Dermis microvascular lymphatic vessel endothelial cell (primary cell): Measurements from ENCODE around the gene STPG4. TPM values are rescaled to one million over a fixed set of nuclear protein-coding genes. Genes with fewer than 3 reads are reported as not detected.
"Not testable (repeated sequence)": the region's sequence is repeated elsewhere in the genome, so short reads cannot be mapped to it uniquely, and the experiment has no call there.

Experiments used
- DNase-seq, 2 donors: peaks; one replicate each; pipeline versions ENCODE4 v3.0.0 to v3.0.0-alpha.2; 2010; ENCODE audit warnings: low read depth in 2 of 2
- total RNA-seq: library from RNA; depleted of rRNA; stranded (reverse); fragments of >200 nt; gene quantifications from 2 replicates; pipeline ENCODE4 v1.2.1, GENCODE V29; 2014

Gene STPG4
- total RNA-seq, 1 donor from 2014 or later: under 0.01 TPM

DNA sequence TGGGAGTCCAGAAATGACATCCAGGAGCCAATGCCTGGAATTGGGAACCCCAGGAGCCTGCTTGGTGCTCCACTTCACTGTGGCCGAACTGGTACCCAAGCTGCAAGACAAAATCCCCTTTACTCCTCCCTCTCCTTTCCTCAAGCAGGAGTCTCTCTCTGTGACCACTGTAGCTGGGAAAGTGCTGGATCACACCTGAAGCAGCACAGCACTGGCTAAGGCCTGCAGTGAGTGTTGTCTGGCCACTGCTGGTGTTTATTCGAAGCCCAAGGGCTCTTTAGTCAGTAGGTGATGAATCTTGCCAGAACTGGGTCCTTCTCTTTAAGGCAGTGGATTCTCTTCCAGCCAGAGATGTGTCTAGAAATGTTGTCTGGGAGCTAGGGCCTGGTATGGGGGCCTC is 26.4 kb downstream of the STPG4 start:
- DNase-seq: no peak

DNA sequence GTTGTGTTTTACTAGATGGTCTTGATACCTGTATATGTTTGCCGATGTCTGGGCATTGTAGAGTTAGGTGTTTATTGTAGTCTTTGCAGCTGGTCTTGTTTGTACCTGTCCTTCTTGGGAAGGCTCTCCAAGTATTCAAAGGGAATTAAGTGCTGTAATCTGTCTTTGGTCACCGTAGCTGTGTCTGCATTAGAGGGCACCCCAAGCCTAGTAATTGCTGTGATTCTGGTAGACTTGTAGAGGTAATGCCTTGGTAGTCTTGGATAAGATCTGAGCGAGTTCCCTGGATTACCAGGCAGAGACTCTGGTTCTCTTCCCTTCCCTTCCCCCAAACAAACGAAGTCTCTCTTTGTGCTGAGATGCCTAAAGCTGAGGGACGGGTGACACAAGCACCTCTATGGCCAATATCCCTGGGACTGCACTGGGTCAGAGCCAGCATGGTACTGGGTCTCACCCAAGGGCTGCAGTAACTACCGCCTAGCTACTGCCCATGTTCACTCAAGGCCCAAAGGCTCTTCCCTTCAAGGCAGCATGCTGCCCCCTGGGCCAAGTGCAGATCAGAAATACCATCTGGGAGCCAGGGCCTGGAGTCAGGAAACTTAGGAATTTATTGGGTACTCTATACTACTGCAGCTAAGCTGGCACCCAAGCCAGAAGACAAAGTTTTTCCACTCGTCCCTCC is 27.1 kb downstream of the STPG4 start:
- DNase-seq: no peak

DNA sequence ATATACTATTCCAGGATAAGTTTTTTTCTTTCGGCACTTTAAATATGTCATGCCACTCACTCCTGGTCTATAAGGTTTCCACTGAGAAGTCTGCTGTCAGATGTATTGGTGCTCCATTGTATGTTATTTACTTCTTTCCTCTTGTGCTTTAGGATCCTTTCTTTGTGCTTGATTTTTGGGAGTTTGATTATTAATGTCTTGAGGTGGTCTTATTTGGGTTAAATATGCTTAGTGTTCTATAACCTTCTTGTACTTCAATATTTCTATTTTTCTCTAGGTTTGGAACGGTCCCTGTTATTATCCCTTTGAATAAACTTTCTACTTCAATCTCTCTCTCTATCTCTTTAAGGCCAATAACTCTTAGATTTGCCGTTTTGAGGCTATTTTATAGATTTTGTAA is 28.3 kb downstream of the STPG4 start:
- no peak for DNase-seq

DNA sequence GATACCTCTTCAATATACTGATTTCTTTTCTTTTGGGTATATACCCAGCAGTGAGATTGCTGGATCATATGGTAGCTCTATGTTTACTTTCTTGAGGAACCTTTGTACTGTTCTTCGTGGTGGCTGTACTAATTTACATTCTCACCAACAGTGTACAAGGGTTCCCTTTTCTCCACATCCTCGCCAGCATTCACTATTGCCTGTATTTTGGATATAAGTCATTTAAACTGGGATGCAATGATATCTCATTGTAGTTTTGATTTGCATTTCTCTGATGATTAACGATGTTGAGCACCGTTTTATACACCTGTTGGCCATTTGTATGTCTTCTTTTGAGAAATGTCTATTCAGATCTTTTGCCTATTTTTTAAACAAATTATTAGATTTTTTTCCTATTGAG is 30.4 kb downstream of the STPG4 start:
- DNase-seq: not testable (repeated sequence)

DNA sequence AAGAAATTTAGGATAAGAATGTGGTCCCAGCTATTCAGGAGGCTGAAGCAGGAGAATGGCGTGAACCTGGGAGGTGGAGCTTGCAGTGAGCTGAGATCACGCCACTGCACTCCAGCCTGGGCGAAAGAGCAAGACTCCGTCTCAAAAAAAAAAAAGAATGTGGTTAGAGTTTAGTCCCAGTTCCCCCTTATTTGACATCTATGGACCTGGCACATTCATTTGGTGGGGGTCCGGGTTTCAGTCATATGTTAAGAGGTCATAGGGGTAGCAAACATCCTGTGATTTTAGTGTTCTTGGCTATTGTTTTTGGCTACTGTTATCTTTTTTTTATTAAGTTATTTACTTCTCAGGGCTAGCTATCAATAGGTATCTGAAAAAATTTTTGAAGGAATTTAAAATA is 34.7 kb downstream of the STPG4 start:
- DNase-seq: not testable (repeated sequence)

DNA sequence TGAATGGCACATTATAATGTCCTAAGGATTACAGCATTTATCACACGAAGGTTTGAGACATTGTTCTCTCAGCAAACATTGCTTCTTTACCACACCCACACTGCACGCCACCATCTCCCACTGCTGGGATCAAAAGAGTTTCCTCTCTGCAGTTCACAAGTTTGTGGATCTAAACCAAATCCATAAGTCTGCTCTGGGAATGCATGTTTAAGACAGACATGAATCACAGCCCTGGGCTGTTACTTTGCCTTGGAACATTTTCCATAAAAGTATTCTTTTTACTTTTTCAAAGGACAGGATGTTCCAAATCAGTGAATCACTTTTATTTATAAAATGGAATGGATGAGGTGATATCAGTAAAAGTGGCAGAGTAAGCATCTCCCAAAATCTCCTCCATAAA is 36.1 kb downstream of the STPG4 start:
- peak in 1 of 2 donors; percentile 67 for DNase-seq

DNA sequence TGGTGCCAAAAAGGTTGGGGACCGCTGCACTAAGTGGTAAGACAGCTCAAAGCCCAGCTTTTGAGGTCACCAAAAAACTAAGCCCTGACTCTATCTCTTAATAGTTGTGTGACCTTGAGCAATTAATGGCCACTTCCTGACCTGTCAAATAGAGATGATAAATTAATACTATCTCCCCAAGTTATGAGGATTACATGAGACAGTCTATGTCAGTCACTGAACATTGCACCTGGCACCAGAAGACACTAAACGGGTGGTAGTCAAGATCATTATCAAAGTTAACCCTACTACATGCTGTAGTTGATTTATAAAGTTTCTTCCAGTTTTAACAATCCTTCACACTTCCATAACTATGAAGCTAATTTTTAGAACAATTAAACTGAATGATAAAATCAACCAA is 36.5 kb downstream of the STPG4 start:
- no peak for DNase-seq

DNA sequence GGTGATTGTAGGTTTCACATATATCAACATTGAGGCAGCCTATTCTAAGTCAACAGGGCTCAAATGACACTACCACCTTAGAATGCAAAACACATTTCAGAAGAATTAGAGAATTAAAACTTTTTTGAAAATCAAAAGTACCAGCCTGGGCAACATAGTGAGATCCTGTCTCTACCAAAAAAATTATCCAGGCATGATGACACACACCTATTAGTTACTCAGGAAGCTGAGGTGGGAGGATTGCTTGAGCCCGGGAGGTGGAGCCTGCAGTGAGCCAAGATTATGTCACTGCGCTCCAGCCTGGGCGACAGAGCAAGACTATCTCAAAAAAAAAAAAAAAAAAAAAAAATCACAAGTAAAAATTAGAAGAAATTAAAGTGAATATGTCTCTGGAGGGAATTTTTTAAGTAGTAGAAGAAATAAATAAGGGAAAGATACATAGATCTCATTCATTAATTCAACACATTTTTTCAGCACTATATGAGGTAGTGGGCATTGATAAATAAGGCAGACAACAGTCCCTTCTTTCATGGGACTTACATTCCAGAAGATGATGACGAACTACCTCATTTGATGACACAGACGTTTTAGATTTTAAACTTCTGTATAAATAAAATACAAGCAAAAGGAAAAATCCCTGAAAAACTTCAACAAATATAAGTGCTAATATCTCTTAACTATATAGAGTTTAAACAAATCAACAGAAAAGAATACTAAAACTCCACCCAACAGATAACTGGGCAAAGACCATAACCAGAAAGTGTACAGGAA is 42.3 kb downstream of the STPG4 start:
- DNase-seq: no peak

DNA sequence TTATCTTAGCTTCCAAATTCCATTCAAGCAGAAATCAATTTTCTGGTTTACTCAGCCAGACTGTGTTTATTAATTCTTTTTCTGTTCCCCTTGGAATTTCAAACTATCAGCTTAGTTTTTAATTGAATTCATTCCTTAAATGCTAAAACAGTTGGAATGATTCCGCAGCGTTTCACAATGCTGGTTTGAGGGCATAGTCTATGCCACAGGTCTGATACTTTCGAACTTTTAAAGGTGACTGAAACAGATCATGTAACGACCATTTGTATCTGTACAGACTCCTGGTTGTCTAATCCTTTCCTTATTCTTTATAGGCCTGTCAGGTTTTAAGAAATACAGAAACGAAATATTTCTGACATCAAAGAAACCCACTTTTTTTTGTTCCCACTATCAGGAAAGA is 45.4 kb downstream of the STPG4 start:
- no peak for DNase-seq

DNA sequence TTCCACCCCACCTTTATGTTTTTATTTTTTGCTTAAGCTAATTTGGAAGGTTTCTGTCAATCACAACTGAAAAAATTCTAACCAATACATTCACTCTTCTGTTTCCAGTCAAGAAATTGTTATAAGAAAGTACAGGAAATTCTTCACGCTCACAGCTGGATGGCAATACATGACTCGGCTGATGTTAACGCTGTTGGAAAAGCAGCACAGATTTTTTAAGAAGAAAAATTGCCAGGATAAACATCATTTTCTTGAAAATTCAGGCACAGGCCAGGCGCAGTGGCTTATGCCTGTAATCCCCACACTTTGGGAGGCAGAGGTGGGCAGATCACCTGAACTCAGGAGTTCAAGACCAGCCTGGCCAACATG is 46.1 kb downstream of the STPG4 start:
- DNase-seq: no peak

DNA sequence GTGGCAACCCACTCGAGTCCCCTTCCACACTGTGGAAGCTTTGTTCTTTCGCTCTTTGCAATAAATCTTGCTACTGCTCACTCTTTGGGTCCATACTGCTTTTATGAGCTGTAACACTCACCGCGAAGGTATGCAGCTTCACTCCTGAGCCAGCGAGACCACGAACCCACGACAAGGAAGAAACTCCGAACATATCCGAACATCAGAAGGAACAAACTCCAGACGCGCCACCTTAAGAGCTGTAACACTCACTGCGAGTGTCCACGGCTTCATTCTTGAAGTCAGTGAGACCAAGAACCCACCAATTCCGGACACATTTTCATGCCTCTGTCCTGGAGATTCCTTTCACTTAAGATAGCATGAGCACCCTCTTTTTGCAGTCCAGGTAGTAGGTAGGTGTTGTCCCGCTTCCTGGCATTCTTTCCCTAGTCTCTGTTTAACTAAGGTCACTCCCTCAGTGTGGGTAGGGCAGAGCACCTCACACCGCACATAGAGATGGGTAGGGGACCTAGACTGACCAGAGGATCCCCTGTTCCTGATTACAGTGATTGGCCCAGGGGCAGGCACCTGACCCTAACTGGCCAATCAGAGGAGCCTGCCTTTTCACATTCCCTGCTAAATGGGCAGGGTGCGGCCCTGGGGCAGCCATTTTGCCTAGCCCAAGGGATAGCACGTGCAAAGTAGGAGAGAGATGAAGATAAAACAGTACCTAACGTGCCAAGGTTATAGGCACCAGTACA is 46.7 kb downstream of the STPG4 start:
- not testable (repeated sequence) for DNase-seq

DNA sequence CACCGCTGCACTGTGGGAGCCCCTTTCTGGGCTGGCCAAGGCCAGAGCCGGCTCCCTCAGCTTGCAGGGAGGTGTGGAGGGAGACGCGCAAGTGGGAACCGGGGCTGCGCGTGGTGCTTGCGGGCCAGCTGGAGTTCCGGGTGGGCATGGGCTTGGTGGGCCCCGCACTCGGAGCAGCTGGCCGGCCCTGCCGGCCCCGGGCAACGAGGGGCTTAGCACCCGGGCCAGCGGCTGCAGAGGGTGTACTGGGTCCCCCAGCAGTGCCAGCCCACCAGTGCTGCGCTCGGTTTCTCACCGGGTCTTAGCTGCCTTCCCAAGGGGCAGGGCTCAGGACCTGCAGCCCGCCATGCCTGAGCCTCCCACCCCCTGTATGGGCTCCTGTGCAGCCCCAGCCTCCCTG is 47.9 kb downstream of the STPG4 start:
- not testable (repeated sequence) for DNase-seq

DNA sequence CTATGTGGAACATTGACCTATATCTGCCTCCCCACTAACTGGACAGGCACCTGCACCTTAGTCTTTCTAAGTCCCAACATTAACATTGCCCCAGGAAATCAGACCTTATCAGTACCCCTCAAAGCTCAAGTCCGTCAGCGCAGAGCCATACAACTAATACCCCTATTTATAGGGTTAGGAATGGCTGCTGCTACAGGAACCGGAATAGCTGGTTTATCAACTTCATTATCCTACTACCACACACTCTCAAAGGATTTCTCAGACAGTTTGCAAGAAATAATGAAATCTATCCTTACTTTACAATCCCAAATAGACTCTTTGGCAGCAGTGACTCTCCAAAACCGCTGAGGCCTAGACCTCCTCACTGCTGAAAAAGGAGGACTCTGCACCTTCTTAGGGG is 48.9 kb downstream of the STPG4 start:
- DNase-seq: not testable (repeated sequence)

DNA sequence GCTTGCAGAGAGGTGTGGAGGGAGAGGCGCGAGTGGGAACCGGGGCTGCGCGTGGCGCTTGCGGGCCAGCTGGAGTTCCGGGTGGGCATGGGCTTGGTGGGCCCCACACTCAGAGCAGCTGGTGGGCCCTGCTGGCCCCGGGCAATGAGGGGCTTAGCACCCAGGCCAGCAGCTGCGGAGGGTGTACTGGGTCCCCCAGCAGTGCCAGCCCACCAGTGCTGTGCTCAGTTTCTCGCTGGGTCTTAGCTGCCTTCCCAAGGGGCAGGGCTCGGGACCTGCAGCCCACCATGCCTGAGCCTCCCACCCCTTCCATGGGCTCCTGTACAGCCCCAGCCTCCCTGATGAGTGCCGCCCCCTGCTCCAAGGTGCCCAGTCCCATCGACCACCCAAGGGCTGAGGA is 55.4 kb downstream of the STPG4 start:
- DNase-seq: not testable (repeated sequence)

DNA sequence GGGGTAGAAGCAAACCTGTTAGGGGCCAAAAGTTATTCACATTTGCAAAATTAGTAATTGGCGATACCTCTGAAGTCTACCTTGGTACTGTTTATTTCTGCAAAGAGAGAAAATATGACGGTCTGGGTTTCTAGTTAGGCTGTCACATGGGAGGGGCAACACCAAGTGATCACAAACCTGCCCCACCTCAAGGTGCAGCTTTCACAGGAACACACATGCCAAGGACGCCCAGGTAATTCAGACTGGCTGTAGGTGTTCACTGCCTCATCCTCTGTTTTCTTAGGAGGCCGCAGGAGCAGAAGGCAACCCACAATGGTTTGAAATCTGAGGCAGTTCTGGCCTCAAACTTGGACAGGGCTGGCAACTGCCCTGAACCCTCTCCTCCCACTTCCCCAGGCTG is 56.2 kb downstream of the STPG4 start:
- DNase-seq: no peak

DNA sequence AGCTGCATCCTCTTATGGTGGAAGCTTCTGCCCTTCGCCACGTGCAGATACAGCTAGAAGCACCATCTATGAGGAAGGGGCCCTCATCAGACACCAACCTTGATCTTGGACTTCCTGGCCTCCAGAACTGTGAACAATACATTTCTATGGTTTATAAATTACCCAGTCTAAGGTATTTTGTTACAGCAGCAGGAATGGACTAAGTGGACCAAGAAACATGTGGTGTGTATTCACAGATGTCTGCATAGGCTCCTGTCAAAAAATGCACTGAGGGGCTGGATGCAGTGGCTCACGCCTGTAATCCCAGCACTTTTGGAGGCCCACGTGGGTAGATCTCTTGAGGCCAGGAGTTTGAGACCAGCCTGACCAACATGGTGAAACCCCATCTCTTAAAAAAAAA is 57.5 kb downstream of the STPG4 start:
- no peak for DNase-seq

DNA sequence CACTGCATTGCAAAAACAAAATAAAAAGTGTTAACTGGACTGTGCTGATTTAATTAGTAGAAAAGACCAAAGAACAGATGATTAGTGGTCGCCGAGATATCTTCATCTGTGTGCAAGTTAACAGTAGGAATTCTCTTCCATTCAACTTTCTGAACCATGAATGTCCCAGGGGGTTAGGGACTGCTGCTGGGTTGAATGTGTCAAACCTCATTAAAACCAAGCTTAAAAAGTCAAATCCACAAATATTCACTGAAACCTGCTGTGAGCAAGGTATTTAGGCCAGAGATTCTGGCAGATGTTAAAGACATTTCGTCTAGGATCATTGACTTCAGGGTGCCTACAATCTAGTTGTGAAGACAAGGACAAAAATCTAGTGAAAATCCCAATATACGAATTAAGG is 58.7 kb downstream of the STPG4 start:
- no peak for DNase-seq

DNA sequence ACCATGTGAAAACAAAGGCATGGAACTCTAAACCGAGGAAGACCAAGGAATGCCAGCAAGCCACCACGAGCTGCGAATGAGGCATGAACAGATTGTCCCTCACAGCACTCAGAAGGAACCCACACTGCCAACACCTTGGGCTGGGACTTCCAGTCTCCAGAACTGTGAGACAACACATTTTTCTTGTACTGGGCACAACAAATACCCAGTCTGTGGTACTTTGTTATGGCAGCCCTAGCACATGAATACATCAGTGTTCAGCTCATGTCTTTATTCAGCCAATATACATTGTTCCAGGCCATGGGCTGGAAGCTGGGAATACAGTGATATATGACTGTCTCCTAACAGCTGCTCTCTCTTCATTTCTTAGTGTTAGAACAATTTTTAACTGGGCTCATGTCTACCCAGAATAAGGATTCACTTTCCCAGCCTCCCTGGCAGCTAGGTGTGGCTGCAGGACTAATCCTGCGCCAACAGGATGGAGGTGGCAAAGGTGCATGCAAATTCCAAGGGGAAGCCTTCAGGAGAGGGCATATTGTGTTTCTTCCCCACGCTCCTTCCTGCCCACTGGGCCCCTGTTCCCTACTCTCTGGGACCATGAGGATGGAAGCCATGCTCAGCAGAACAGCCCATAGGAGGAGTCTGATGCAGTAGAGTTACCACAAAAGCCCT is 59.6 kb downstream of the STPG4 start:
- no peak for DNase-seq

DNA sequence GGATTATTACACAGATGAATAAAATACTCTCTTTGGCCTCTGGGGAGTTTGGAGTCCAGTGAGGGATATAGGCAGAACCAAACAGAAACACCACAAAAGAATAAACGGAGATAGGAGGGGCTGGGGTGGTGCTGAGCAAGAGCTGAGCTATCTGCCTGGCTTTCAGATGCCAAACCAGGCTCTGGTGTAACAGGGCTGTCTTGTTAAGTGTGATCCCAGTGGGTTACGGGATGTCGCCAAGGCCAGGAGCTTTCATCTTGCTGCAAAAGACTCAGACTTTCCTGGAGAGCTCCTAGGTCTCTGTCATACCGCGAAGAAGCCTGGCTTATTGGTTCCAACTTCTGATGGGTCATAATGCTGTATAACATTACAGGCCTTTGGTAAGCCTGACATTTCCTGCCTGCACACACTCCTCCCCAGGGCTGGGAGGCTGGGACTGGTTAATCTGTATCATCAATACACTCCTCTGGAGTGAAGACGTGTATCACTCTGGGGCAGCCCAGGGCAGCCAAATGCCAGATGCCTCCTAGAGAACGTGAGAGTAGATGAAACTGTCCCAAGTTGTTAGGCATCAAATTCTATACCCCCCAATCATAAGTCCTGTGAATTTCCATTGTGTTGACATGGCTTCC is 60.5 kb downstream of the STPG4 start:
- no peak for DNase-seq

DNA sequence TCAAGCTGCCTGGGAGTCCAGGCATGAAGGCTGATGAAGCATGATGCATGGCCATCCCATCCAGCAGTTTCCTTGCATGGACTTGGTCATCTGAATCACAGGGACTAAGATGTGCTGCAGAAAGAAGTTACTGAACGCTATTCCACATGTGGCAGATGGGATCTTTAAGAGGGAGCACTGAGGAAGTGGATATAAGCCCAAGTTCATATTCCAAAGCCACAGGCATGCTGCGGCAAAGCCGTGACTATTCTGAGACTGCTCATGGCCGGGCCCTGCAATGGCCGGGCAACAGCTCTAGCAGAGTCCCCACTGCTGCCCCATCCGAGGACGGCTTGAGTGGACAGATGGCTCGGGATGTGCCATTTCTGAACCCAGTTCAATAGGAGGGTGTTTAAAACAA is 61.5 kb downstream of the STPG4 start:
- DNase-seq: no peak

DNA sequence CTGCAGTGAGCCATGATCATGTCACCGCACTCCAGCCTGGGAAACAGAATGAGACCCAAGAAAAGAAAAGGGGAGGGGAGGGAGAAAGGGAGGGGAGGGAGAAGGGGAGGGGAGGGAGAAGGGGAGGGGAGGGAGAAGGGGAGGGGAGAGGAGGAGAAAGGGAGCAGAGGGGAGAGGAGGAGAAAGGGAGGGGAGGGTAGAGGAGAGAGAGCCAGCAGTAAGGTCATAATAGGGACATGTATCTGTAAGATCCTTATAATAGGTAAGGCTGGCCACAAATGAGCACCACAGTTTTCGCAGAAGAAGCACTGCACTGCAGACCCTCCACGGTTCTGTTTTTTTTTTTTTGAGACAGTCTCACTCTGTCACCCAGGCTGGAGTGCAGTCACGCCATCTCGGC is 62.6 kb downstream of the STPG4 start:
- no peak for DNase-seq

DNA sequence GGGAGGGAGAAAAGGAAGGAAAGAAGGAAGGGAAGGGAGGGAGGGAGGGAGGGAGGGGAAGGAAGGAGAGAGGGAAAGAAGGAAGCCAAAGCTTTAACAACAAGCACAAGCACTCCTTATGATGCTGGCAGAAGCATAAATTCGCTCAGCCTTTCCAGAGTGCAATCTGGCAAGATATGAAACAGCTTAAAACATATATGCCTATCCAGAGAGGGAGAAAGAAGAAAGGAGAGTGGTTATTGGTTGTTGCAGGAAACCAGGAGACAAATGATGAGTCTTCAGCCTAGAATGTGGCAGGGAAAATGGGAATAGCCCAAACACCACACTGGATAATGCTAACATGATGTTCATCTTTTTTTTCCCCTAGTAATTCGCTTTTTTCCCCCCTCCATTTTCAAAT is 64.0 kb downstream of the STPG4 start:
- DNase-seq: no peak
